HepG2 (cell line): ENCODE results near the gene EPHA1. TPM values are rescaled to one million over a fixed set of nuclear protein-coding genes. Genes with fewer than 3 reads are reported as not detected.

Experiments used
- FOXP1 ChIP-seq, 2 experiments: fragments of 450-650 bp in 1 of 2; IDR thresholded peaks; 2 replicates each; pipeline ENCODE4 v1.6.1; 2017 to 2018; ENCODE audit warnings: antibody characterized with exemption in 1 of 2
- KAT8 ChIP-seq: IDR thresholded peaks from 2 replicates; pipeline ENCODE4 v1.6.1; 2016; ENCODE audit warnings: missing genetic modification reagents, missing compliant biosample characterization
- KDM2A ChIP-seq: sonication (generic); formaldehyde crosslinking; IDR thresholded peaks from 2 replicates; pipeline ENCODE4 v1.4.0; 2020; ENCODE audit warnings: low read depth, missing genetic modification reagents, borderline replicate concordance
- KLF11 ChIP-seq: IDR thresholded peaks from 2 replicates; pipeline ENCODE4 v1.6.1; 2016; ENCODE audit warnings: missing compliant biosample characterization
- MZF1 ChIP-seq: sonication (generic); formaldehyde crosslinking; IDR thresholded peaks from 2 replicates; pipeline ENCODE4 v1.8.1; 2023; ENCODE audit warnings: mild to moderate bottlenecking, missing genetic modification reagents, borderline replicate concordance
- NFYC ChIP-seq: IDR thresholded peaks from 2 replicates; pipeline ENCODE4 v1.6.1; 2016; ENCODE audit warnings: missing genetic modification reagents, missing compliant biosample characterization
- PHF5A ChIP-seq: IDR thresholded peaks from one replicate; pipeline ENCODE4 v1.6.1; 2018; ENCODE audit warnings: low read depth, missing genetic modification reagents; ENCODE audit not compliant: unreplicated experiment
- POLR2A ChIP-seq, 2 experiments: IDR thresholded peaks; 2 replicates each; pipeline ENCODE4 v1.6.1; 2011; ENCODE audit warnings: low read depth in 2 of 2, low read length in 2 of 2, mild to moderate bottlenecking in 1 of 2, moderate library complexity in 1 of 2; ENCODE audit not compliant: insufficient read depth in 1 of 2
- POLR2G ChIP-seq: fragments of 200-400 bp; formaldehyde crosslinking; IDR thresholded peaks from 2 replicates; pipeline ENCODE4 v1.6.1; 2018; ENCODE audit warnings: mild to moderate bottlenecking, low read depth, low read length, moderate library complexity
- SCMH1 ChIP-seq: sonication (generic); formaldehyde crosslinking; IDR thresholded peaks from 2 replicates; pipeline ENCODE4 v1.9.0; 2021; ENCODE audit warnings: missing genetic modification reagents, mild to moderate bottlenecking, borderline replicate concordance
- SMC3 ChIP-seq: IDR thresholded peaks from 2 replicates; pipeline ENCODE4 v1.6.1; 2011; ENCODE audit warnings: low read length, improper control_type of control experiment
- SOX6 ChIP-seq, 2 experiments: fragments of 450-650 bp in 1 of 2; sonication (generic) in 1 of 2; formaldehyde crosslinking in 1 of 2; IDR thresholded peaks; 2 replicates each; pipeline versions ENCODE4 v1.4.0 to v1.6.1; 2017 to 2020; ENCODE audit warnings: antibody characterized with exemption in 1 of 2, mild to moderate bottlenecking in 1 of 2, missing genetic modification reagents in 1 of 2
- TSC22D2 ChIP-seq: sonication (generic); formaldehyde crosslinking; IDR thresholded peaks from 2 replicates; pipeline ENCODE4 v1.5.1; 2020; ENCODE audit warnings: missing genetic modification reagents, mild to moderate bottlenecking, borderline replicate concordance
- ZFP37 ChIP-seq: sonication (generic); formaldehyde crosslinking; IDR thresholded peaks from 2 replicates; pipeline ENCODE4 v1.4.0; 2020; ENCODE audit warnings: missing genetic modification reagents, borderline replicate concordance
- ZFX ChIP-seq: sonication (generic); formaldehyde crosslinking; IDR thresholded peaks from 2 replicates; pipeline ENCODE4 v1.4.0; 2020; ENCODE audit warnings: mild to moderate bottlenecking, low read depth, missing genetic modification reagents, moderate library complexity
- ZNF160 ChIP-seq: sonication (generic); formaldehyde crosslinking; IDR thresholded peaks from 2 replicates; pipeline ENCODE4 v1.8.0; 2022; ENCODE audit warnings: mild to moderate bottlenecking, inconsistent platforms, missing genetic modification reagents
- ZNF296 ChIP-seq: sonication (generic); formaldehyde crosslinking; conservative IDR thresholded peaks from 2 replicates; pipeline ENCODE4 v1.5.0; 2020; ENCODE audit warnings: mild to moderate bottlenecking, missing genetic modification reagents
- ZNF672 ChIP-seq: sonication (generic); formaldehyde crosslinking; IDR thresholded peaks from 2 replicates; pipeline ENCODE4 v1.8.1; 2022; ENCODE audit warnings: missing genetic modification reagents
- ZNF747 ChIP-seq: sonication (generic); formaldehyde crosslinking; IDR thresholded peaks from 2 replicates; pipeline ENCODE4 v1.8.1; 2023; ENCODE audit warnings: missing genetic modification reagents, mild to moderate bottlenecking, borderline replicate concordance
- polyA plus RNA-seq, 8 experiments: library from polyadenylated mRNA; depleted of rRNA in 3 of 8; stranded (reverse) in 7 of 8; unstranded in 1 of 8; fragments of >200 nt; fragmentation: Illumina TruSeq in 4 of 8; extraction: Trizol in 4 of 8; gene quantifications; 2 replicates each; pipeline versions ENCODE4 v1.2.1 to v1.2.3, GENCODE V29; 2011 to 2016; ENCODE audit warnings: low read depth in 4 of 8, missing spikeins in 1 of 8, mixed read lengths in 1 of 8; ENCODE audit not compliant: insufficient read depth in 1 of 8
- total RNA-seq, 5 experiments: library from RNA; depleted of rRNA; stranded (reverse); fragments of >200 nt; fragmentation: Illumina TruSeq; extraction: Trizol; gene quantifications; 2 replicates each; pipeline ENCODE4 v1.2.3, GENCODE V29; 2016; ENCODE audit warnings: low read depth in 1 of 5
- TF ChIP-seq, protein P1 (sequence below): sonication (generic); formaldehyde crosslinking; IDR thresholded peaks from 2 replicates; pipeline ENCODE4 v1.9.0; 2022; ENCODE audit warnings: low read depth, missing genetic modification reagents
- TF ChIP-seq, protein P2 (sequence below): sonication (generic); formaldehyde crosslinking; IDR thresholded peaks from 2 replicates; pipeline ENCODE4 v1.4.0; 2020; ENCODE audit warnings: mild to moderate bottlenecking, missing genetic modification reagents
- TF ChIP-seq, protein P3 (sequence below): sonication (generic); formaldehyde crosslinking; conservative IDR thresholded peaks from 2 replicates; pipeline ENCODE4 v1.8.0; 2022; ENCODE audit warnings: missing genetic modification reagents

The EPHA1 gene
- total and polyA plus RNA-seq, 2 of the 13 experiments (the other 11 are each of a cell fraction or from before 2014, with no cell fraction given), result 4.6 to 17.1 TPM

DNA sequence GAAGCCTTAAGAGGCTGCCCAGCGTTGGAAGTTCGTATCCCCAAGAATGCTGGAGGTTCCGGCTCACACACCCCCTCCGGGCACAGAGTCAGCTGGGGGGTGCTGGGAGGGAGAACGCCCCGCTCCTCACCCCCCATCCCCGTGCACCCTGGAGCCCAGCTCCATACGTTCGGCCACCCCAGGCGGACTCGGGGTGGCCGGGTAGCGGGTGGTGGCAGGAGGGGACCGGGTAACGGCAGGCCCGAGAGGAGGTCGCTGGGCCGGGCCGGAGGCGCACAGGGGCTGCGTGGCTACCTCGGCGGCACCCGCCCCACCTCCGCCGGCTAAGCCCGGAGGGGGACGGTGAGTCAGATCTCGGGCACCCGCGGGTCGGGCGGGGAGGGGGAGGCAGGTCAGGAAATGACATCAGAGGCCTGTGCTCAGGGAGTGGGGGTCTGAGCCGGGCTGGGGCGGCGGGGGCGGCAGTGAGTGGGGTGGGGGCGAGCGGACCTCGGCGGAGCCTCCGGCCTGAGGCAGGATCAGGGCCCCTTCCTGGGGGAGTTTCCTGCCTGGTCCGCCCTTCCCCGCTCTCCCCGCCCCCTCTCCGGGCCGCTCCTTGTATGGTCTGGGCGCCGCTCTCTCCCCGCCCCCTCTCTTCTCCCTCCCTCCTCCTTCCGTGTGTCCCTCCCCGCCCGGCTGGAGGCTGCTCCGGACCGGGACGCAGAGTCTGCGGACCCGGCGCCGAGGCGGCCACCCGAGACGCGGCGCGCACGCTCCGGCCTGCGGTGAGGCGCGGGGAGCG lies 27.8 kb downstream of the EPHA1 start, which contains the start of gene ZYX (continued):
- TF ChIP-seq SMC3 (no peak), NFYC (CRISPR knock-in tag) (no peak), PHF5A (CRISPR knock-in tag) (no peak), ZNF296 (CRISPR knock-in tag) (no peak), ZNF747 (CRISPR knock-in tag) (peak; percentile 19; the same call in 1 of the 2 replicates), SOX6 (IDR thresholded peaks at IDR 0.05) (no peak), SOX6 (CRISPR knock-in tag; IDR thresholded peaks at IDR 0.05) (peak; percentile 45), KAT8 (no peak), KDM2A (CRISPR knock-in tag) (peak; percentile 70; the same call in 1 of the 2 replicates), FOXP1 (IDR thresholded peaks at IDR 0.05) (no peak), FOXP1 (CRISPR knock-in tag; IDR thresholded peaks at IDR 0.05) (no peak), ZNF160 (CRISPR knock-in tag) (peak; percentile 32; the same call in 1 of the 2 replicates), SCMH1 (no peak), POLR2G (peak; percentile 69), MZF1 (CRISPR knock-in tag) (no peak), ZFX (CRISPR knock-in tag) (peak; percentile 81), KLF11 (CRISPR knock-in tag) (no peak), POLR2A (IDR thresholded peaks at IDR 0.05; ENCODE audit: insufficient read depth in 1 of 2, low read depth in 2 of 2, low read length in 2 of 2) (peak; percentile 32 to 62; a peak in 3 of 4 replicates), ZFP37 (CRISPR knock-in tag) (no peak), ZNF672 (CRISPR knock-in tag) (0 out of 2 replicates have a peak, but pooled peaks have one; percentile 37), TSC22D2 (CRISPR knock-in tag) (no peak)
- TF ChIP-seq, protein P1, sequence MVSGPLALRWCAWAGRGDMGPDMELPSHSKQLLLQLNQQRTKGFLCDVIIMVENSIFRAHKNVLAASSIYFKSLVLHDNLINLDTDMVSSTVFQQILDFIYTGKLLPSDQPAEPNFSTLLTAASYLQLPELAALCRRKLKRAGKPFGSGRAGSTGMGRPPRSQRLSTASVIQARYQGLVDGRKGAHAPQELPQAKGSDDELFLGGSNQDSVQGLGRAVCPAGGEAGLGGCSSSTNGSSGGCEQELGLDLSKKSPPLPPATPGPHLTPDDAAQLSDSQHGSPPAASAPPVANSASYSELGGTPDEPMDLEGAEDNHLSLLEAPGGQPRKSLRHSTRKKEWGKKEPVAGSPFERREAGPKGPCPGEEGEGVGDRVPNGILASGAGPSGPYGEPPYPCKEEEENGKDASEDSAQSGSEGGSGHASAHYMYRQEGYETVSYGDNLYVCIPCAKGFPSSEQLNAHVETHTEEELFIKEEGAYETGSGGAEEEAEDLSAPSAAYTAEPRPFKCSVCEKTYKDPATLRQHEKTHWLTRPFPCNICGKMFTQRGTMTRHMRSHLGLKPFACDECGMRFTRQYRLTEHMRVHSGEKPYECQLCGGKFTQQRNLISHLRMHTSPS (CRISPR knock-in tag), result no peak
- TF ChIP-seq, protein P2, sequence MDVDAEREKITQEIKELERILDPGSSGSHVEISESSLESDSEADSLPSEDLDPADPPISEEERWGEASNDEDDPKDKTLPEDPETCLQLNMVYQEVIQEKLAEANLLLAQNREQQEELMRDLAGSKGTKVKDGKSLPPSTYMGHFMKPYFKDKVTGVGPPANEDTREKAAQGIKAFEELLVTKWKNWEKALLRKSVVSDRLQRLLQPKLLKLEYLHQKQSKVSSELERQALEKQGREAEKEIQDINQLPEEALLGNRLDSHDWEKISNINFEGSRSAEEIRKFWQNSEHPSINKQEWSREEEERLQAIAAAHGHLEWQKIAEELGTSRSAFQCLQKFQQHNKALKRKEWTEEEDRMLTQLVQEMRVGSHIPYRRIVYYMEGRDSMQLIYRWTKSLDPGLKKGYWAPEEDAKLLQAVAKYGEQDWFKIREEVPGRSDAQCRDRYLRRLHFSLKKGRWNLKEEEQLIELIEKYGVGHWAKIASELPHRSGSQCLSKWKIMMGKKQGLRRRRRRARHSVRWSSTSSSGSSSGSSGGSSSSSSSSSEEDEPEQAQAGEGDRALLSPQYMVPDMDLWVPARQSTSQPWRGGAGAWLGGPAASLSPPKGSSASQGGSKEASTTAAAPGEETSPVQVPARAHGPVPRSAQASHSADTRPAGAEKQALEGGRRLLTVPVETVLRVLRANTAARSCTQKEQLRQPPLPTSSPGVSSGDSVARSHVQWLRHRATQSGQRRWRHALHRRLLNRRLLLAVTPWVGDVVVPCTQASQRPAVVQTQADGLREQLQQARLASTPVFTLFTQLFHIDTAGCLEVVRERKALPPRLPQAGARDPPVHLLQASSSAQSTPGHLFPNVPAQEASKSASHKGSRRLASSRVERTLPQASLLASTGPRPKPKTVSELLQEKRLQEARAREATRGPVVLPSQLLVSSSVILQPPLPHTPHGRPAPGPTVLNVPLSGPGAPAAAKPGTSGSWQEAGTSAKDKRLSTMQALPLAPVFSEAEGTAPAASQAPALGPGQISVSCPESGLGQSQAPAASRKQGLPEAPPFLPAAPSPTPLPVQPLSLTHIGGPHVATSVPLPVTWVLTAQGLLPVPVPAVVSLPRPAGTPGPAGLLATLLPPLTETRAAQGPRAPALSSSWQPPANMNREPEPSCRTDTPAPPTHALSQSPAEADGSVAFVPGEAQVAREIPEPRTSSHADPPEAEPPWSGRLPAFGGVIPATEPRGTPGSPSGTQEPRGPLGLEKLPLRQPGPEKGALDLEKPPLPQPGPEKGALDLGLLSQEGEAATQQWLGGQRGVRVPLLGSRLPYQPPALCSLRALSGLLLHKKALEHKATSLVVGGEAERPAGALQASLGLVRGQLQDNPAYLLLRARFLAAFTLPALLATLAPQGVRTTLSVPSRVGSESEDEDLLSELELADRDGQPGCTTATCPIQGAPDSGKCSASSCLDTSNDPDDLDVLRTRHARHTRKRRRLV (CRISPR knock-in tag), result no peak
- TF ChIP-seq, protein P3, sequence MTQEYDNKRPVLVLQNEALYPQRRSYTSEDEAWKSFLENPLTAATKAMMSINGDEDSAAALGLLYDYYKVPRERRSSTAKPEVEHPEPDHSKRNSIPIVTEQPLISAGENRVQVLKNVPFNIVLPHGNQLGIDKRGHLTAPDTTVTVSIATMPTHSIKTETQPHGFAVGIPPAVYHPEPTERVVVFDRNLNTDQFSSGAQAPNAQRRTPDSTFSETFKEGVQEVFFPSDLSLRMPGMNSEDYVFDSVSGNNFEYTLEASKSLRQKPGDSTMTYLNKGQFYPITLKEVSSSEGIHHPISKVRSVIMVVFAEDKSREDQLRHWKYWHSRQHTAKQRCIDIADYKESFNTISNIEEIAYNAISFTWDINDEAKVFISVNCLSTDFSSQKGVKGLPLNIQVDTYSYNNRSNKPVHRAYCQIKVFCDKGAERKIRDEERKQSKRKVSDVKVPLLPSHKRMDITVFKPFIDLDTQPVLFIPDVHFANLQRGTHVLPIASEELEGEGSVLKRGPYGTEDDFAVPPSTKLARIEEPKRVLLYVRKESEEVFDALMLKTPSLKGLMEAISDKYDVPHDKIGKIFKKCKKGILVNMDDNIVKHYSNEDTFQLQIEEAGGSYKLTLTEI, result no peak
